ENCODE results near the gene RASGRF2. TPM values are rescaled to one million over a fixed set of nuclear protein-coding genes. Genes with fewer than 3 reads are reported as not detected.

RASGRF2 gene
- total RNA-seq, 1 experiment from 2014 or later = 9.1 TPM

DNA sequence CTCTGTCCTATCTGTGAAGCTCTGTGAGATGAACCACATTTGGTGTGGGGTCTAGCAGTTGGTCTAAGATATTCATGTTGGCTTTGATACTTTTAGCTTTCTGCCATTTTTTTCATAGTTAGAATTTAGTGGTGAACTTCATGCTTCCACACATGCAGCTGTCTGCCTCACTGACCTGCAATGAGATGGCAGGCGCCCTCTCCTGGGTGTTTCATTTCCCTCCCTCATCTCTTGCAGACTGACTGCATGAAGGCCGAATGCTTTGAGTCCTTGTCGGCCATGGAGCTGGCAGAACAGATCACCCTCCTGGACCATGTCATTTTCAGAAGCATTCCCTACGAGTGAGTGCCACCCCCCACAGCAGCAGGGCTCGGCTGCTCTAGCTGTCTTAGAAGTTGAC, 246.8 kb downstream of the RASGRF2 start:
- no TSS peak for BruUV-seq (replicated peaks)

DNA sequence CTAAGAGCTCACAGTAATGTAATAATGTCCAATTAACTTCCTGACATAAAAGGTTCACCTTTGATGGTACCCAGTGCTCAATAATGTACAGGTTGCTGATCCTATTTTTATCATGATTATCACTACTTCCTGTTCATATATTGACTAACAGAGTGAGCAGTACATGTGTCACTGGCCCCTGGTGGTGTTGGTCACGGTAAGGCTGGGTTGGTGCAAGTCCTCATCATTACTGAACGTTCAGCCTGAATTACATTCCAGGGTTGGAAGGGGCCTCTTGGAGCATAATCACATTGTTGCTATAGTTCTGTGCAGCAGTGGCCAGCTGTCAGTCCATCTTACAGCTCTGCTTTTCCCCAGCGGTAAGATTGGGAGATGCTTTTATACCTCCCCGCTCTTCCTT, 248.7 kb downstream of the RASGRF2 start:
- H3K9me3 ChIP-seq (ENCODE audit: low read depth, low read length, poor library complexity, severe bottlenecking) = no peaks in the 10 kb centered on the region
- BruUV-seq (replicated peaks) = no TSS peak
- ChIA-PET POLR2A (ENCODE audit: low non-redundant PET) (no interaction called here), CTCF (no interaction called here)
- intact Hi-C loops (cut with micrococcal nuclease; ENCODE audit: unreplicated experiment) = no loop called here
- no peak overlapping the region for H3K4me3 ChIP-seq (ENCODE audit: low read depth, low read length, poor library complexity, severe bottlenecking)
- no peak for TF ChIP-seq EZH2 (IDR thresholded peaks at IDR 0.05; ENCODE audit: borderline replicate concordance, low read depth, low read length, poor library complexity, severe bottlenecking)
- TF ChIP-seq, protein P1, sequence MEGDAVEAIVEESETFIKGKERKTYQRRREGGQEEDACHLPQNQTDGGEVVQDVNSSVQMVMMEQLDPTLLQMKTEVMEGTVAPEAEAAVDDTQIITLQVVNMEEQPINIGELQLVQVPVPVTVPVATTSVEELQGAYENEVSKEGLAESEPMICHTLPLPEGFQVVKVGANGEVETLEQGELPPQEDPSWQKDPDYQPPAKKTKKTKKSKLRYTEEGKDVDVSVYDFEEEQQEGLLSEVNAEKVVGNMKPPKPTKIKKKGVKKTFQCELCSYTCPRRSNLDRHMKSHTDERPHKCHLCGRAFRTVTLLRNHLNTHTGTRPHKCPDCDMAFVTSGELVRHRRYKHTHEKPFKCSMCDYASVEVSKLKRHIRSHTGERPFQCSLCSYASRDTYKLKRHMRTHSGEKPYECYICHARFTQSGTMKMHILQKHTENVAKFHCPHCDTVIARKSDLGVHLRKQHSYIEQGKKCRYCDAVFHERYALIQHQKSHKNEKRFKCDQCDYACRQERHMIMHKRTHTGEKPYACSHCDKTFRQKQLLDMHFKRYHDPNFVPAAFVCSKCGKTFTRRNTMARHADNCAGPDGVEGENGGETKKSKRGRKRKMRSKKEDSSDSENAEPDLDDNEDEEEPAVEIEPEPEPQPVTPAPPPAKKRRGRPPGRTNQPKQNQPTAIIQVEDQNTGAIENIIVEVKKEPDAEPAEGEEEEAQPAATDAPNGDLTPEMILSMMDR (conservative IDR thresholded peaks at IDR 0.05; ENCODE audit: low read depth, low read length) = no peak
- no peaks in the 10 kb centered on the region for H3K27me3 ChIP-seq (replicated peaks; ENCODE audit: insufficient read depth, low read depth, low read length, poor library complexity)
- H3K27ac ChIP-seq (ENCODE audit: low read depth, low read length, poor library complexity, severe bottlenecking) = no peak overlapping the region
- DNase-seq (ENCODE audit: low spot score) = no peak
- H3K36me3 ChIP-seq (ENCODE audit: insufficient read depth, low read length, poor library complexity, severe bottlenecking) = no peaks in the 10 kb centered on the region
- no peaks in the 10 kb centered on the region for H3K4me1 ChIP-seq (ENCODE audit: insufficient read depth, low read length, poor library complexity, severe bottlenecking)

More for the DNA sequence above, 246.8 kb downstream of the RASGRF2 start:
- no peaks in the 10 kb centered on the region for H3K36me3 ChIP-seq (ENCODE audit: insufficient read depth, low read length, poor library complexity, severe bottlenecking)
- no peak overlapping the region for H3K4me3 ChIP-seq (ENCODE audit: low read depth, low read length, poor library complexity, severe bottlenecking)
- ChIA-PET CTCF (no interaction called here), POLR2A (ENCODE audit: low non-redundant PET) (no interaction called here)
- H3K27ac ChIP-seq (ENCODE audit: low read depth, low read length, poor library complexity, severe bottlenecking) = no peak overlapping the region
- intact Hi-C loops (cut with micrococcal nuclease; ENCODE audit: unreplicated experiment) = no loop called here
- H3K9me3 ChIP-seq (ENCODE audit: low read depth, low read length, poor library complexity, severe bottlenecking) = no peaks in the 10 kb centered on the region
- peak; percentile 22 for DNase-seq (ENCODE audit: low spot score)
- TF ChIP-seq, protein P1 (conservative IDR thresholded peaks at IDR 0.05; ENCODE audit: low read depth, low read length) = peak; percentile 51
- no peak for TF ChIP-seq EZH2 (IDR thresholded peaks at IDR 0.05; ENCODE audit: borderline replicate concordance, low read depth, low read length, poor library complexity, severe bottlenecking)
- no peaks in the 10 kb centered on the region for H3K4me1 ChIP-seq (ENCODE audit: insufficient read depth, low read length, poor library complexity, severe bottlenecking)
- no peaks in the 10 kb centered on the region for H3K27me3 ChIP-seq (replicated peaks; ENCODE audit: insufficient read depth, low read depth, low read length, poor library complexity)

DNA sequence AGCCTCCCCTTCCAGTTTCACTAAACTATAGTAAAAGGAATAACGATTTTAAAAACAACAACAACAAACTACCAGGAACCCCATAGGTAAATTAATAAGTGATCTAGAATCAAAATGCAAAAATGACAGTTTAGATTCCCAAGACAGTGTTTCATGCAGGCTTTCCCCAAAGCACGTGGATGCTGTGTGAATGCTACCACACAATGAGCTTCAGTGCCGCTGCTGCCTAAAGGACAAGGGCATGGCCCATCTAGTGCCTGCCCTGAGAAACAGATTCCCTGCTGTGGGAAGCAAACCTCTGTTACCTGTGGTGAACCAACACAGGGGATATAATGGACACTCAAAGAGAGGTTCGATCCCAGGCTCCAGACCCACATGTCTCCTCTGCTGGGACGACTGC, 249.2 kb downstream of the RASGRF2 start:
- no peaks in the 10 kb centered on the region for H3K4me1 ChIP-seq (ENCODE audit: insufficient read depth, low read length, poor library complexity, severe bottlenecking)
- H3K4me3 ChIP-seq (ENCODE audit: low read depth, low read length, poor library complexity, severe bottlenecking) = no peak overlapping the region
- ChIA-PET POLR2A (ENCODE audit: low non-redundant PET) (no interaction called here), CTCF (no interaction called here)
- no peaks in the 10 kb centered on the region for H3K9me3 ChIP-seq (ENCODE audit: low read depth, low read length, poor library complexity, severe bottlenecking)
- intact Hi-C loops (cut with micrococcal nuclease; ENCODE audit: unreplicated experiment) = no loop called here
- no TSS peak for BruUV-seq (replicated peaks)
- H3K27ac ChIP-seq (ENCODE audit: low read depth, low read length, poor library complexity, severe bottlenecking) = no peak overlapping the region
- TF ChIP-seq EZH2 (IDR thresholded peaks at IDR 0.05; ENCODE audit: borderline replicate concordance, low read depth, low read length, poor library complexity, severe bottlenecking) = no peak
- TF ChIP-seq, protein P1 (conservative IDR thresholded peaks at IDR 0.05; ENCODE audit: low read depth, low read length) = no peak
- H3K36me3 ChIP-seq (ENCODE audit: insufficient read depth, low read length, poor library complexity, severe bottlenecking) = no peaks in the 10 kb centered on the region
- DNase-seq (ENCODE audit: low spot score) = no peak
- H3K27me3 ChIP-seq (replicated peaks; ENCODE audit: insufficient read depth, low read depth, low read length, poor library complexity) = no peaks in the 10 kb centered on the region

Data from A673 (cell line).